Sciatic nerve (tissue), 2 donors: Measurements from ENCODE around the gene CTSK. TPM values are rescaled to one million over a fixed set of nuclear protein-coding genes. Genes with fewer than 3 reads are reported as not detected.
"Not testable (repeated sequence)": the region's sequence is repeated elsewhere in the genome, so short reads cannot be mapped to it uniquely, and the experiment has no call there.

ENCODE experiments used
- ATAC-seq: fragments of 200-7000 bp; cut with Tn5 transposase; one replicate; pipeline ENCODE4 v1.9.1; 2020; ENCODE audit warnings: mild to moderate bottlenecking, moderate library complexity
- DNase-seq: peaks from one replicate; pipeline ENCODE4 v3.0.0-alpha.2; 2020; ENCODE audit warnings: low spot score
- intact Hi-C: fragments of 100-400 bp; cut with DNase I; formaldehyde crosslinking; loops from one replicate; pipeline ENCODE4 v1.14.2; 2022
- total RNA-seq: library from RNA; stranded (reverse); fragmentation: NEBNext Ultra II Directional; extraction: Animal tissue kit (Norgen Biotek cat#: 25700); gene quantifications from one replicate; pipeline ENCODE4 v1.2.1, GENCODE V29; 2021
- donor health status: DM: no; HTN: no; CAD: no.
- donor health status: DM: no; HTN: no; CAD: no.

The CTSK gene
- total RNA-seq, 1 donor from 2014 or later: 101 TPM

DNA sequence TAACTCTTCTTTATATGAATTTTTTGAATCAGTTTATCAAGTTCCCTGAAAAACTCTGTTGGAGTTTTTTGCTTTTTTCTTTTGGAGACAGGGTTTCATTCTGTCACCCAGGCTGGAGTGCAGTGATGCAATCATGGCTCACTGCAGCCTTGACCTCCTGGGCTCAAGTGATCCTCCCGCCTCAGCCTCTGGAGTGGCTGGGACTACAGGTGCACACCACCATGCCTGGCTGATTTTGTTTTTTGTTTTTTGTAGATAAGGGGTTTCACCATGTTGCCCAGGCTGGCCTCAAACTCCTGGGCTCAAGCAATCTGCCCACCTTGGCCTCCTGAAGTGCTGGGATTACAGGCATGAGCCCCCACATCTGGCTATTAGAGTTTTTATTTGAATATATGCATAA lies 40.4 kb downstream of the CTSK start:
- intact Hi-C loops, DNase-seq, ATAC-seq: not testable (repeated sequence)

DNA sequence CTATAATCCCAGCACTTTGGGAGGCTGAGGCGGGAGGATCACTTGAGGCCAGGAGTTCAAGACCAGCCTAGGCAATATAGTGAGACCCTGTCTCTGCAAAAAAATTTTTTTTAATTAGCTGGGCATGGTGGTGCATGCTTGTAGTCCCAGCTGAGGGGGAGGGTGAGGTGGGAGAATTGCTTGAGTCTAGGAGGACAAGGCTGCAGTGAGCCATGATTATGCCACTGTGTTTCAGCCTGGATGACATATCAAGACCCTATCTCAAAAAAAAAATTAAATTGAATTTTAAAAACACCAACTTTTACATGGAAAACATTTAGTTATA lies 42.1 kb downstream of the CTSK start:
- DNase-seq, intact Hi-C loops, ATAC-seq: not testable (repeated sequence)

DNA sequence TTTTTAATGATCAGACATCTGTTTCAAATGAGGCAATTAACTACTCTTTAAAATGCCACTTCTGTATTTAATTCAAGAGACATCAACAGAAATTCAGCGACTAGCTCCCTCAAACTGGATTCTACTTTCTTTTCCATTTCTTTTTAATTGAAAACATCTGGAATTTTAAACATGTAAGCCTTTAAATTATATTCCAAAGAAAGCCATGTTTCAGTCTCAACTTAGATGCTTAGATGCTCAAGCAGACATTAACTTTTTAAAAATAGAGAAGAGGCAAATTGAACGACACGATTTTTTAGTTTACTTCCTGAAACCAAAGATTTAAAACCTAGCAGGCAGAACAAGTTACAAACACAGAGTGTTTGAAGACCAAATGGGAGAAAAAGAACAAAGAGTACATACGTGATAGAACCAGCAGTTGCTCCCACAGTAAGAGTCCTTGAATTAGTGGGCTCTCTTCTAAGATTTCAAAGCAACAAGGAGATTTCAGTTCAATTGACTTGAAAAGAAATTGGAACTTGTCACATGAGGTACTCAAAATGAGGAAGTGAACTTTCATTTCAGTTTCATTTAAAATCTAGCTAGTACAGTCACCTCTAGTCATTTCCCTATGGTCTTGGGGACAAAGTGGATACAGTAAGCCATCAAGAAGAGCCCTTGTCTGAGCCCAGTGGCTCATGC lies 42.6 kb downstream of the CTSK start, which contains the start of gene CTSS:
TSS of gene CTSS (minus strand) at position 483 of the 681 bp plus-strand sequence. CDS start 1,015 bp downstream, outside the sequence.
- DNase-seq (no peak), ATAC-seq (peak; percentile 71)
- intact Hi-C loops: no loop called here

DNA sequence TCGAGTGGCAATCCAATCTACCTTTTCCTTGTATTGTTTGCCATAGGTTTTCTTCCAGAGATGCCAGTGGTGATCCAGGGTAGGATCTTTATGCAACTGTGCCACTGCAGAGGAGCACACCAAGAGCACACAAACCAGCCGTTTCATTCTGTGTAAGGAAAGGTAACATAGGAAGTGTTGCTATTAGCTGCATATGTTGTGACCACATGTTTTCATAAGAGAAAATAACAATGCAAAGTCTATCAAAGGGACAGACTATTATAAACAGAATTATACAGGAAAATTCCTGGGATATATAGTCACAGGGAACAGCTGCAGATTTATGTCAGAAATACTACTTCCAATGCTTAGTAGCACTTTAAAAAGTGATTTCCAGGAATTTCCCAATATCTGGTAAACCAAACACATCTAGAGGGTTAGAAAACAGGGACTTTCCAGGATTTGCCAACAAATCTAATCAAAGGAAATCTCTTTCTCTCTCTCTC lies 43.4 kb downstream of the CTSK start:
- DNase-seq: no peak
- peak; percentile 56 for ATAC-seq
- intact Hi-C loops: no loop called here

DNA sequence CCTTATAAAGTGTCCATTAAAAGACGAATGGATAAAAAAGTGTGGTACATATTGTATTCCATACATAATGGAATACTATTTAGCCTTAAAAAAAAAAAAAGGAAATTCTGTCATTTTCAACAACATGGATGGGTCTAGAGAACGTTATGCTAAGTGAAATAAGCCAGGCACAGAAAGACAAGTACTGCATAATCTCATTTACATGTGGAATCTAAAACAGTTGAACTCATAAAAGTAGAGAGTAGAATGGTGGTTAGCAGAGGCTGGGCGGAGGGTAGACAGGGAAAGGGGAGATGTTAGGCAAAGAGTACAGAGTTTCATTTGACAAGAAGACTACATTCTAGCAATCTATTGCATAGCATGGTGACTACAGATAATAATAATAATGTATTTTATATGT lies 45.0 kb downstream of the CTSK start:
- no peak for ATAC-seq
- DNase-seq: no peak
- intact Hi-C loops: no loop called here

DNA sequence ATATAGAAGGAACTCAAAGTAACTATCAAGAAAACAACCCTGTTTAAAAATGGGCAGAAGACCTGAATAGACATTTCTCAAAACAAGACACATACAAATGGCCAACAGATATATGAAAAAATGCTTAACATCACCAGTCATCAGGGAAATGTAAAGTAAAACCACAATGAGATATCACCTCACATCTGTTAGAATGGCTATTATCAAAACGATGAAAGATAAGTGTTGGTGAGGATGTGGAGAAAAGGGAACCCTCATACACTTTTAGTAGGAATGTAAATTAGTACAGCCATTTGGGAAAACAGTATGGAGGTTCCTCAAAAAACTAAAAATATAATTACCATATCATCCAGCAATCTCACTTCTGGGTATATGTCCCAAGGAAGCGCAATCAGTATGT lies 45.5 kb downstream of the CTSK start:
- no peak for ATAC-seq

DNA sequence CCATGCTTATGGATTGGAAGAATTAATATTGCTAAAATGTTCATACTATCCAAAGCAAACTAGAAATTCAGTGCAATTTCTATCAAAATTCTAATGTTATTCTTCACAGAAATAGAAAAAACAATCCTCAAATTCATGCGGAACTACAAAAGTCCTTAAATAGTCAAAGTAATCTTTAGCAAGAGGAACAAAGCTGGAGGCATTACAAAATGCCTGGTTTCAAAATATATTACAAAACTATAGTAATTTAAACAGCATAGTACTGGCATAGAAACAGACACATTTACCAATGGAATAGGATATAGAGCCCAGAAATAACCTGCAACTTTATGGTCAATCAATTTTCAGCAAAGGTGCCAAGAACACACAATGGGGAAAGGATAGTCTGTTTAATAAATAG lies 46.3 kb downstream of the CTSK start:
- no peak for DNase-seq
- no peak for ATAC-seq
- intact Hi-C loops: no loop called here

More for the DNA sequence above, 45.5 kb downstream of the CTSK start:
- DNase-seq: no peak
- intact Hi-C loops: no loop called here

DNA sequence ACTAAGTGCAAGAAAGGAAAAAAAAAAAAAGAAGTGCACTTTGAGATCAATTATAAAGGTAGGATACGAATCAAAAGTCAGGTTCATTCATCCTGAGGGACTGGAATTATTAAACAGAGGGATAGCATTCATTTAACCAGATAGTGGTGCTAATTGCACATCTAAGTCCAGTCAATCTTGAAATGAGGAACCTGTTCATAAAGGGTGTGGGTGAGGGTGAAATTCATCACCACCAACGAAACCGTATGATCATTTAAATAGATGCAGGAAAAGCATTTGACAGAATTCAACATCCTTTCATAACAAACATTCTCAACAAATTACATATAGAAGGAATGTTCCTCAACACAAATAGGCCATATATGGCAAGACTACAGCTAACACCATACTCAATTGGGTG lies 48.0 kb downstream of the CTSK start:
- ATAC-seq (no peak), DNase-seq (no peak)
- intact Hi-C loops: no loop called here

DNA sequence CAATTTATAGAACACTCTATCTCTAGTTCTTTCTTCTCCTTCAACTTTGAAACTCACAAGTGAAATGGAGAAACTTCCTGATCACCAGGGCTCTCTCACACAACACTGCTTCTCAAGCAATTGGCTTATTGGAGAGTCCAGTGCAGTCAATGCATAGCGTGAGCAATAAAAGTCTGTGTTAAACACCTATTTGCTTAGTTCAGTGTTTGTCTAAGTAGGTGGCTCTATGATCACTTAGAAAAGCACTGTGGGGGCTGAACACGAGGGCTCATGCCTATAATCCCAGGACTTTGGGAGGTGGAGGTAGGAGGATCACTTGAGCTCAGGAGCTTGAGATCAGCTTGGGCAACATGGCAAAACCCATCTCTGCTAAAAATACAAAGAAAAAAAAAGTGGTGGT lies 54.6 kb downstream of the CTSK start:
- no peak for DNase-seq
- no peak for ATAC-seq
- intact Hi-C loops: no loop called here

DNA sequence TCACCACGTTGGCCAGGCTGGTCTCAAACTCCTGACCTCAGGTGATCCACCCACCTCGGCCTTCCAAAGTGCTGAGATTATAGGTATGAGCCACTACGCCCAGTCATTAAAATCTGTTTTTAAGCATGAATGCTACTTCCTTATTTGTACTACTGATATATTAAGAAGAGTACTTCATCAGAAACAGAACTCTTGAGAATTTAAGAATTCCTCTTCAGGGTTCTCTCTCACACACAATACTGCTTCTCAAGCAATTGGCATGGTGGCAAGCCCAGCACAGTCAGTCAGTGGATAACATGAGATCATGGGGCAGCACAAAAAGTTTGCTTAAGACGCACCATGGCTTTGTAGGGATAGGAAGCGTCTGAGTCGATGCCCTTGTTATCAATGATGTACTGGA lies 56.6 kb downstream of the CTSK start:
- DNase-seq (no peak), ATAC-seq (no peak)
- intact Hi-C loops: no loop called here

DNA sequence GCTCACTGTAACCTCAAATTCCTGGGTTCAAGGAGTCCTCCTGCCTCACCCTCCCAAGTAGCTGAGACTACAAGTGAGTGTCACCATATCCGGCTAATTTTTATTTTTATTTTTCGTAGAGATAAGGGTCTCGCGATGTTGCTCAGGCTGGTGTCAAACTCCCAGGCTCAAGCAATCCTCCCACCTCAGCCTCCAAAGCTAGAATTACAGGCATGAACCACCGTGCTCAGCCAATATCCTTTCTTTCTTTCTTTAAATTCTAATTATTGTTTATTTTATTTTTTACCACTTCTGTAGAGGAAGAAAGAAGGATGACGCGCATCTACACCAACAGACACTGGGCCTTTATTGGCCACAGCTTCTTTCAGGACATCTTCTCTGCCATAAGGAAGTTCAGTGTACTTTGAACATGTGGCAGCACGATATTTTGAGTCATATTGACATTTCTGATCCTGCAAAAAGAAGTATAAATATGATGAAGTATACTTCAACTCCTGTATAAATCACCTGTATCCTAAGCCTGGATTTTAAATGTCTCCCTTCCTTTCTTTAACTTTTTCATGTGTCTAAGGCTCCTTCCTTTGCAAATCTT lies 58.2 kb downstream of the CTSK start:
- DNase-seq (no peak), ATAC-seq (no peak)
- intact Hi-C loops: no loop called here

DNA sequence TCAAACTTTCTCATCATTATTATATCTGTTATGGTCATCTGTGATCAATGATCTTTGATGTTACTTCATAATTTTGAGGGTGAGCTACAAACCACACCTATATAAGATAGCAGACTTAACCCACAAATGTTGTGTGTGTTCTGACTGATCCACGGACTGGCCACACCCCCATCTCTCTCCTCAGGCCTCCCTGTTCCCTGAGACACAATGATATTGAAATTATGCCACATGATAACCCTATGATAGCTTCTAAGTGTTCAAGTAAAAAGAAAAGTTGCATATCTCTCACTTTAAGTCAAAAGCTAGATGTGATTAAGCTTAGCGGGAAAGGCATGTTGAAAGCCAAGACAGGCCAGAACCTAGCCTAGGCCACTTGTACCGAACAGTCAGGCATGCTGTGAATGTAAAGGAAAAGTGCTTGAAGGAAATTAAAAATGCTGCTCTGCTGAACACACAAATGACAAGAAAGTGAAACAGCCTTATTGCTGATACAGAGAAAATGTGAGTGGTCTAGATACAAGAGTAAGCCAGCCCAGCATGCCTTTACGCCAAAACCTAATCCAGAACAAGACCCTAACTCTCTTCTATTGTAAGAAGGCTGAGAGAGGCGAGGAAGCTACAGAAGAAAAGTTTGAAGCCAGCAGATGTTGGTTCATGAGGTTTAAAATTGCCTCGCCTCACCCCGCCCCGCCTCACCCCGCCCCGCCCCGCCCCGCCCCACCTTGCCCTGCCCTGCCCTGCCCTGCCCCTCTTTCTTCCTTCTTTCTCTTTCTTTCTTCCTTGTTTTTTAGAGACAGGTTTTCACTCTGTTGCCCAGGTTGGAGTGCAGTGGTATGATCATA lies 59.0 kb downstream of the CTSK start:
- DNase-seq: no peak
- no peak for ATAC-seq
- intact Hi-C loops: no loop called here

Other genes with a start within 250 kb of the CTSK start
- gene MCL1, start 228.7 kb downstream of the CTSK start, total RNA-seq: 214 TPM
- gene ENSA, start 178.6 kb downstream of the CTSK start, total RNA-seq: 144 TPM
- gene GOLPH3L, start 111.1 kb downstream of the CTSK start, total RNA-seq: 27.6 TPM
- gene HORMAD1, start 87.4 kb downstream of the CTSK start, total RNA-seq: 3.8 TPM
- 80.9 TPM for gene CTSS, start 42.5 kb downstream of the CTSK start, total RNA-seq
- gene ARNT, start 68.3 kb upstream of the CTSK start, total RNA-seq: 68.1 TPM
- not detected for gene CTXND2, start 78.9 kb upstream of the CTSK start, total RNA-seq
- 52.0 TPM for gene SETDB1, start 118.1 kb upstream of the CTSK start, total RNA-seq
- 215 TPM for gene CERS2, start 166.6 kb upstream of the CTSK start, total RNA-seq
- gene ANXA9, start 174.0 kb upstream of the CTSK start, total RNA-seq: 5.6 TPM
- 50.5 TPM for gene MINDY1, start 198.6 kb upstream of the CTSK start, total RNA-seq
- 22.6 TPM for gene PRUNE1, start 200.2 kb upstream of the CTSK start, total RNA-seq
- gene BNIPL, start 228.3 kb upstream of the CTSK start, total RNA-seq: 0.22 TPM
- gene C1orf56, start 239.5 kb upstream of the CTSK start, total RNA-seq: 5.6 TPM